Measurements from ENCODE around the gene PCBP3.

PCBP3 gene

GRCh38 chr21:45791562-45792418 lies 148.3 kb downstream of the PCBP3 start:
- TF ChIP-seq CTCF (IDR thresholded peaks at IDR 0.05) (no peak), ZFX (IDR thresholded peaks at IDR 0.05; ENCODE audit: borderline replicate concordance) (no peak)
- H3K27ac ChIP-seq: no peak overlapping the region

- TF ChIP-seq CTCF (IDR thresholded peaks at IDR 0.05): no peak
- TF ChIP-seq ZFX (IDR thresholded peaks at IDR 0.05; ENCODE audit: borderline replicate concordance): no peak
- no peak overlapping the region for H3K27ac ChIP-seq
Measured at GRCh38 chr21:45792682-45793383, 149.3 kb downstream of the PCBP3 start.

- TF ChIP-seq CTCF (IDR thresholded peaks at IDR 0.05) (no peak), ZFX (IDR thresholded peaks at IDR 0.05; ENCODE audit: borderline replicate concordance) (no peak)
- H3K27ac ChIP-seq: no peak overlapping the region
Measured at GRCh38 chr21:45794027-45794426, 150.5 kb downstream of the PCBP3 start.

GRCh38 chr21:45796003-45796402 lies 152.5 kb downstream of the PCBP3 start:
- TF ChIP-seq CTCF (IDR thresholded peaks at IDR 0.05) (no peak), ZFX (IDR thresholded peaks at IDR 0.05; ENCODE audit: borderline replicate concordance) (no peak)
- H3K27ac ChIP-seq: no peak overlapping the region

- TF ChIP-seq ZFX (IDR thresholded peaks at IDR 0.05; ENCODE audit: borderline replicate concordance) (no peak), CTCF (IDR thresholded peaks at IDR 0.05) (no peak)
- no peak overlapping the region for H3K27ac ChIP-seq
Measured at GRCh38 chr21:45797338-45797737, 153.8 kb downstream of the PCBP3 start.

GRCh38 chr21:45799765-45800338 lies 156.3 kb downstream of the PCBP3 start:
- TF ChIP-seq CTCF (IDR thresholded peaks at IDR 0.05): no peak
- TF ChIP-seq ZFX (IDR thresholded peaks at IDR 0.05; ENCODE audit: borderline replicate concordance): no peak
- H3K27ac ChIP-seq: no peak overlapping the region

All from 22Rv1 (cell line).